Hematopoietic multipotent progenitor cell (in vitro differentiated cells): ENCODE data around the gene C1orf21. TPM values are rescaled to one million over a fixed set of nuclear protein-coding genes. Genes with fewer than 3 reads are reported as not detected.

ENCODE experiments used
- DNase-seq, 3 donors: peaks; one replicate each; pipeline ENCODE4 v3.0.0-alpha.2; 2011 to 2015; ENCODE audit warnings: low read depth in 2 of 3, low spot score in 2 of 3
- total RNA-seq: library from RNA; depleted of rRNA; stranded (reverse); fragments of >200 nt; gene quantifications from one replicate; pipeline ENCODE4 v1.2.3, GENCODE V29; 2012

C1orf21 gene
- total RNA-seq, 1 donor = 7.0 TPM

GRCh38 chr1:184479435-184480167 is 92.8 kb downstream of the C1orf21 start:
- no peak for DNase-seq

- no peak for DNase-seq
Observed at GRCh38 chr1:184480736-184481135, 93.9 kb downstream of the C1orf21 start.

GRCh38 chr1:184482136-184482535 is 95.3 kb downstream of the C1orf21 start:
- no peak for DNase-seq

- peak in 2 of 3 donors; percentile 62 to 75 for DNase-seq
Observed at GRCh38 chr1:184483101-184483683, 96.4 kb downstream of the C1orf21 start.

GRCh38 chr1:184485751-184486723 is 99.2 kb downstream of the C1orf21 start:
- DNase-seq = no peak

- DNase-seq = no peak
Observed at GRCh38 chr1:184486761-184487445, 100.1 kb downstream of the C1orf21 start.

- DNase-seq = no peak
Observed at GRCh38 chr1:184487531-184488193, 100.8 kb downstream of the C1orf21 start.

GRCh38 chr1:184489908-184490307 is 103.1 kb downstream of the C1orf21 start:
- DNase-seq = no peak

- DNase-seq = peak in 1 of 3 donors; percentile 28
Observed at GRCh38 chr1:184492536-184492935, 105.7 kb downstream of the C1orf21 start.

GRCh38 chr1:184493987-184494388 is 107.2 kb downstream of the C1orf21 start:
- no peak for DNase-seq

- no peak for DNase-seq
Observed at GRCh38 chr1:184494929-184495328, 108.1 kb downstream of the C1orf21 start.

- DNase-seq = no peak
Observed at GRCh38 chr1:184497959-184498723, 111.3 kb downstream of the C1orf21 start.

GRCh38 chr1:184499616-184500015 is 112.8 kb downstream of the C1orf21 start:
- DNase-seq = no peak

GRCh38 chr1:184502161-184502560 is 115.3 kb downstream of the C1orf21 start:
- no peak for DNase-seq

GRCh38 chr1:184503221-184503749 is 116.5 kb downstream of the C1orf21 start:
- DNase-seq = no peak

GRCh38 chr1:184504040-184504954 is 117.5 kb downstream of the C1orf21 start:
- DNase-seq = no peak

- no peak for DNase-seq
Observed at GRCh38 chr1:184504955-184505338, 118.1 kb downstream of the C1orf21 start.

- DNase-seq = no peak
Observed at GRCh38 chr1:184506481-184506880, 119.7 kb downstream of the C1orf21 start.
